GM23338 (cell line): ENCODE measurements around the gene CDC42BPB. TPM values are rescaled to one million over a fixed set of nuclear protein-coding genes. Genes with fewer than 3 reads are reported as not detected.

Experiments
- ATAC-seq: fragments of 200-7000 bp; cut with Tn5 transposase; 3 replicates; pipeline ENCODE4 v1.9.1; 2020
- DNase-seq: peaks from one replicate; pipeline ENCODE4 v3.0.0-alpha.2; 2015; ENCODE audit warnings: low spot score
- H2AFZ ChIP-seq: fragments of 200-600 bp; sonication (generic); 2 replicates; pipeline ENCODE4 v1.8.0; 2016; ENCODE audit warnings: antibody characterized with exemption, mild to moderate bottlenecking, moderate library complexity
- H3F3A ChIP-seq: fragments of 200-600 bp; sonication (generic); replicated peaks from 2 replicates; pipeline ENCODE4 v1.8.0; 2017; ENCODE audit warnings: antibody characterized with exemption, mixed run types, low read depth
- H3K27ac ChIP-seq: fragments of 200-600 bp; sonication (generic); 2 replicates; pipeline ENCODE4 v1.6.1; 2016; ENCODE audit warnings: low read depth
- H3K27me3 ChIP-seq: fragments of 200-600 bp; sonication (generic); 2 replicates; pipeline ENCODE4 v1.8.0; 2016; ENCODE audit warnings: mild to moderate bottlenecking, mixed run types, moderate library complexity; ENCODE audit not compliant: insufficient read depth
- H3K36me3 ChIP-seq: fragments of 200-600 bp; sonication (generic); 2 replicates; pipeline ENCODE4 v1.8.0; 2016; ENCODE audit warnings: mild to moderate bottlenecking; ENCODE audit not compliant: insufficient read depth
- H3K4me1 ChIP-seq: fragments of 200-600 bp; sonication (generic); 2 replicates; pipeline ENCODE4 v1.8.0; 2016; ENCODE audit warnings: mild to moderate bottlenecking, moderate library complexity; ENCODE audit not compliant: insufficient read depth
- H3K4me2 ChIP-seq: fragments of 200-600 bp; sonication (generic); 2 replicates; pipeline ENCODE4 v1.7.1; 2017; ENCODE audit warnings: mixed run types
- H3K4me3 ChIP-seq: fragments of 200-600 bp; sonication (generic); 2 replicates; pipeline ENCODE4 v1.6.1; 2016; ENCODE audit warnings: mixed run types
- H3K79me2 ChIP-seq: fragments of 200-600 bp; sonication (generic); replicated peaks from 2 replicates; pipeline ENCODE4 v1.8.0; 2017; ENCODE audit warnings: mild to moderate bottlenecking; ENCODE audit not compliant: insufficient read depth
- H3K9me2 ChIP-seq: fragments of 200-600 bp; sonication (generic); 2 replicates; pipeline ENCODE4 v1.8.0; 2017; ENCODE audit not compliant: insufficient read depth
- H4K20me1 ChIP-seq: fragments of 200-600 bp; sonication (generic); replicated peaks from 2 replicates; pipeline ENCODE4 v1.8.0; 2017; ENCODE audit warnings: mild to moderate bottlenecking; ENCODE audit not compliant: insufficient read depth
- H3K27ac Mint-ChIP-seq: 2 replicates; pipeline ENCODE4 v1.8.0; 2020; ENCODE audit warnings: inconsistent platforms, mild to moderate bottlenecking, moderate library complexity, mixed read lengths
- H3K27me3 Mint-ChIP-seq: 3 replicates; pipeline ENCODE4 v1.8.0; 2022; ENCODE audit warnings: low read depth, mild to moderate bottlenecking, moderate library complexity, mixed read lengths, inconsistent platforms; ENCODE audit not compliant: insufficient read depth, poor library complexity
- H3K36me3 Mint-ChIP-seq: 3 replicates; pipeline ENCODE4 v1.8.0; 2021; ENCODE audit warnings: low read depth, mild to moderate bottlenecking, inconsistent platforms, moderate library complexity, mixed read lengths
- H3K4me1 Mint-ChIP-seq: 3 replicates; pipeline ENCODE4 v1.8.0; 2020; ENCODE audit warnings: mild to moderate bottlenecking, inconsistent platforms, mixed read lengths
- H3K4me3 Mint-ChIP-seq: 3 replicates; pipeline ENCODE4 v1.8.0; 2021; ENCODE audit warnings: moderate library complexity, mild to moderate bottlenecking, inconsistent platforms, mixed read lengths
- H3K9me3 Mint-ChIP-seq: 3 replicates; pipeline ENCODE4 v1.8.0; 2020; ENCODE audit warnings: moderate library complexity, mild to moderate bottlenecking, inconsistent platforms, mixed read lengths
- CREB1 ChIP-seq: fragments of 250-450 bp; sonication (Bioruptor Pico); IDR thresholded peaks from 2 replicates; pipeline ENCODE4 v1.5.0; 2020; ENCODE audit warnings: low read depth, mild to moderate bottlenecking, moderate library complexity
- EZH2 ChIP-seq: fragments of 200-600 bp; sonication (generic); IDR thresholded peaks from one replicate; pipeline ENCODE4 v1.8.0; 2017; ENCODE audit warnings: antibody characterized with exemption, mild to moderate bottlenecking, low read depth; ENCODE audit not compliant: unreplicated experiment
- JUNB ChIP-seq: IDR thresholded peaks from one replicate; pipeline ENCODE4 v1.6.1; 2016; ENCODE audit warnings: antibody characterized with exemption; ENCODE audit not compliant: unreplicated experiment
- NANOG ChIP-seq: IDR thresholded peaks from 2 replicates; pipeline ENCODE4 v1.6.1; 2016; ENCODE audit warnings: antibody characterized with exemption, borderline replicate concordance
- POLR2AphosphoS5 ChIP-seq: IDR thresholded peaks from 2 replicates; pipeline ENCODE4 v1.6.1; 2016; ENCODE audit warnings: antibody characterized with exemption, low read depth
- STAT1 ChIP-seq: IDR thresholded peaks from one replicate; pipeline ENCODE4 v1.6.1; 2016; ENCODE audit warnings: antibody characterized with exemption; ENCODE audit not compliant: unreplicated experiment
- ZNF114 ChIP-seq: fragments of 250-450 bp; sonication (Bioruptor Pico); IDR thresholded peaks from 2 replicates; pipeline ENCODE4 v1.5.0; 2020; ENCODE audit warnings: mild to moderate bottlenecking, moderate library complexity
- ZNF331 ChIP-seq: fragments of 250-450 bp; sonication (Bioruptor Pico); IDR thresholded peaks from 2 replicates; pipeline ENCODE4 v1.5.0; 2020; ENCODE audit warnings: low read depth, mild to moderate bottlenecking, moderate library complexity
- polyA plus RNA-seq: library from polyadenylated mRNA; unstranded; fragments of >200 nt; fragmentation: Nextera tagmentation; extraction: Ambion mirVana; gene quantifications from 2 replicates; pipeline ENCODE4 v1.2.1, GENCODE V29; 2016
- total RNA-seq: library from RNA; depleted of rRNA; stranded (reverse); fragments of >200 nt; shearing (Covaris generic); gene quantifications from 2 replicates; pipeline ENCODE4 v1.2.3, GENCODE V29; 2014
- TF ChIP-seq, protein P1 (sequence below): IDR thresholded peaks from 2 replicates; pipeline ENCODE4 v1.6.1; 2016; ENCODE audit warnings: antibody characterized with exemption
- TF ChIP-seq, protein P2 (sequence below), 2 experiments: fragments of 200-600 bp in 1 of 2; sonication (generic) in 1 of 2; conservative IDR thresholded peaks; 2 replicates each; pipeline versions ENCODE4 v1.5.1 to v1.6.1; 2016 to 2017; ENCODE audit warnings: antibody characterized with exemption in 2 of 2, low read depth in 2 of 2, mild to moderate bottlenecking in 2 of 2, moderate library complexity in 1 of 2
- TF ChIP-seq, protein P3 (sequence below): IDR thresholded peaks from one replicate; pipeline ENCODE4 v1.6.1; 2018; ENCODE audit warnings: antibody characterized with exemption; ENCODE audit not compliant: unreplicated experiment

The CDC42BPB gene
- total and polyA plus RNA-seq, 2 experiments from 2014 or later: 12.3 to 127 TPM

DNA sequence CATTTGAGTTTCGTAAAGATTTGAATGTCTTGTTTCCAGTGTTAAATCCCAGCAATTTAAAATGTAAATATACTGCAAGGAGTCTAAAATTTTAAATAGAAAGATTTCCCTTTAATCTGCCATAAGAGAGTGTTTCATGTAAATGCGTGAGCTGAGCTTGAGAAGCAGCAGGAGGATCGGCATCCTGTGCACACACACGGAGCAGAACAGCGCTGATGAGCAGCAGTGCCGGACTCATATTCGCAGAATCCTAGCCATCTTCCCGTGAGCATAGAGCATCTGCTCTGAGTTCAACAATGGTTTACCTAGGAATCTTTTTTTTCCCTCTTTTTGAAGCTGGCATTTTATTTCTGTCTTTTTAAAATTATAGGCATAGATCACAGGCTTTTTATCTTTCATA lies 164.7 kb downstream of the CDC42BPB start:
- no peak overlapping the region for H3K4me3 Mint-ChIP-seq
- H3K9me3 Mint-ChIP-seq: no peaks in the 10 kb centered on the region
- no peaks in the 10 kb centered on the region for H3K79me2 ChIP-seq
- no peaks in the 10 kb centered on the region for H3K27me3 Mint-ChIP-seq
- H3K27me3 ChIP-seq: no peaks in the 10 kb centered on the region
- no peaks in the 10 kb centered on the region for H3K36me3 ChIP-seq
- ATAC-seq (no peak), DNase-seq (no peak)
- no peaks in the 10 kb centered on the region for H3F3A ChIP-seq
- no peak overlapping the region for H3K4me2 ChIP-seq
- no peak overlapping the region for H2AFZ ChIP-seq
- peaks cover 6% of the 10 kb centered on the region; the same call in 1 of the 3 replicates for H3K4me1 Mint-ChIP-seq
- no peaks in the 10 kb centered on the region for H4K20me1 ChIP-seq
- H3K4me1 ChIP-seq: no peaks in the 10 kb centered on the region
- H3K27ac ChIP-seq: no peak overlapping the region
- H3K9me2 ChIP-seq: no peaks in the 10 kb centered on the region
- no peak overlapping the region for H3K27ac Mint-ChIP-seq
- H3K36me3 Mint-ChIP-seq: no peaks in the 10 kb centered on the region
- TF ChIP-seq JUNB: no peak
- no peak overlapping the region for H3K4me3 ChIP-seq

DNA sequence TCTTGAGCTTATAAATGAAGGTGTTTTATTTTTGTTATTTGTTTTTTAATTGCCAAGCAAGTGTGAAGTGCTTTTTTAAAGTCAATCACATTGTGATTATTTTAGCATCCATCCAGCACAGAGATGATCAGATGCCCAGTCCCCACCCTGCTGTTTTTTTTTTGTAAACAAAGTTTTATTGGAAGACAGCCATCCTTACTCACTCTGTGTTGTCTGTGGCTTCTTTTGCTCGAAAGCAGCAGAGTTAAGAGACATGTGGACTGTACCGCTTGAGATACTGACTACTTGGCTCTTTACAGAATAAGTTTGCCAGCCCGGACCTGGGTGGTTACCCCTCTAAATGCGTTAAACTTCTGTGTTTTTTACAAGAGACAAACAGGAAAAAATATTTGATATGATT lies 165.8 kb downstream of the CDC42BPB start:
- no peak overlapping the region for H3K4me3 Mint-ChIP-seq
- ATAC-seq (no peak), DNase-seq (no peak)
- Histone ChIP-seq H3K4me3 (no peak overlapping the region), H3K4me1 (no peaks in the 10 kb centered on the region), H2AFZ (no peak overlapping the region), H3K27ac (no peak overlapping the region), H3K4me2 (no peak overlapping the region), H4K20me1 (no peaks in the 10 kb centered on the region), H3K79me2 (no peaks in the 10 kb centered on the region), H3K36me3 (no peaks in the 10 kb centered on the region), H3F3A (no peaks in the 10 kb centered on the region), H3K9me2 (no peaks in the 10 kb centered on the region), H3K27me3 (no peaks in the 10 kb centered on the region)
- no peak overlapping the region for H3K27ac Mint-ChIP-seq
- H3K4me1 Mint-ChIP-seq: peaks cover 6% of the 10 kb centered on the region; the same call in 1 of the 3 replicates
- H3K9me3 Mint-ChIP-seq: no peaks in the 10 kb centered on the region
- H3K27me3 Mint-ChIP-seq: no peaks in the 10 kb centered on the region
- no peak for TF ChIP-seq ZNF114
- TF ChIP-seq EZH2: no peak
- no peak for TF ChIP-seq NANOG
- TF ChIP-seq CREB1 (CRISPR knock-in tag): no peak
- TF ChIP-seq, protein P1, sequence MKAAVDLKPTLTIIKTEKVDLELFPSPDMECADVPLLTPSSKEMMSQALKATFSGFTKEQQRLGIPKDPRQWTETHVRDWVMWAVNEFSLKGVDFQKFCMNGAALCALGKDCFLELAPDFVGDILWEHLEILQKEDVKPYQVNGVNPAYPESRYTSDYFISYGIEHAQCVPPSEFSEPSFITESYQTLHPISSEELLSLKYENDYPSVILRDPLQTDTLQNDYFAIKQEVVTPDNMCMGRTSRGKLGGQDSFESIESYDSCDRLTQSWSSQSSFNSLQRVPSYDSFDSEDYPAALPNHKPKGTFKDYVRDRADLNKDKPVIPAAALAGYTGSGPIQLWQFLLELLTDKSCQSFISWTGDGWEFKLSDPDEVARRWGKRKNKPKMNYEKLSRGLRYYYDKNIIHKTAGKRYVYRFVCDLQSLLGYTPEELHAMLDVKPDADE: no peak
- TF ChIP-seq STAT1: no peak
- no peak for TF ChIP-seq POLR2AphosphoS5
- TF ChIP-seq, protein P2, sequence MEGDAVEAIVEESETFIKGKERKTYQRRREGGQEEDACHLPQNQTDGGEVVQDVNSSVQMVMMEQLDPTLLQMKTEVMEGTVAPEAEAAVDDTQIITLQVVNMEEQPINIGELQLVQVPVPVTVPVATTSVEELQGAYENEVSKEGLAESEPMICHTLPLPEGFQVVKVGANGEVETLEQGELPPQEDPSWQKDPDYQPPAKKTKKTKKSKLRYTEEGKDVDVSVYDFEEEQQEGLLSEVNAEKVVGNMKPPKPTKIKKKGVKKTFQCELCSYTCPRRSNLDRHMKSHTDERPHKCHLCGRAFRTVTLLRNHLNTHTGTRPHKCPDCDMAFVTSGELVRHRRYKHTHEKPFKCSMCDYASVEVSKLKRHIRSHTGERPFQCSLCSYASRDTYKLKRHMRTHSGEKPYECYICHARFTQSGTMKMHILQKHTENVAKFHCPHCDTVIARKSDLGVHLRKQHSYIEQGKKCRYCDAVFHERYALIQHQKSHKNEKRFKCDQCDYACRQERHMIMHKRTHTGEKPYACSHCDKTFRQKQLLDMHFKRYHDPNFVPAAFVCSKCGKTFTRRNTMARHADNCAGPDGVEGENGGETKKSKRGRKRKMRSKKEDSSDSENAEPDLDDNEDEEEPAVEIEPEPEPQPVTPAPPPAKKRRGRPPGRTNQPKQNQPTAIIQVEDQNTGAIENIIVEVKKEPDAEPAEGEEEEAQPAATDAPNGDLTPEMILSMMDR (conservative IDR thresholded peaks at IDR 0.05; ENCODE audit: low read depth in 2 of 2): no peak
- TF ChIP-seq, protein P3, sequence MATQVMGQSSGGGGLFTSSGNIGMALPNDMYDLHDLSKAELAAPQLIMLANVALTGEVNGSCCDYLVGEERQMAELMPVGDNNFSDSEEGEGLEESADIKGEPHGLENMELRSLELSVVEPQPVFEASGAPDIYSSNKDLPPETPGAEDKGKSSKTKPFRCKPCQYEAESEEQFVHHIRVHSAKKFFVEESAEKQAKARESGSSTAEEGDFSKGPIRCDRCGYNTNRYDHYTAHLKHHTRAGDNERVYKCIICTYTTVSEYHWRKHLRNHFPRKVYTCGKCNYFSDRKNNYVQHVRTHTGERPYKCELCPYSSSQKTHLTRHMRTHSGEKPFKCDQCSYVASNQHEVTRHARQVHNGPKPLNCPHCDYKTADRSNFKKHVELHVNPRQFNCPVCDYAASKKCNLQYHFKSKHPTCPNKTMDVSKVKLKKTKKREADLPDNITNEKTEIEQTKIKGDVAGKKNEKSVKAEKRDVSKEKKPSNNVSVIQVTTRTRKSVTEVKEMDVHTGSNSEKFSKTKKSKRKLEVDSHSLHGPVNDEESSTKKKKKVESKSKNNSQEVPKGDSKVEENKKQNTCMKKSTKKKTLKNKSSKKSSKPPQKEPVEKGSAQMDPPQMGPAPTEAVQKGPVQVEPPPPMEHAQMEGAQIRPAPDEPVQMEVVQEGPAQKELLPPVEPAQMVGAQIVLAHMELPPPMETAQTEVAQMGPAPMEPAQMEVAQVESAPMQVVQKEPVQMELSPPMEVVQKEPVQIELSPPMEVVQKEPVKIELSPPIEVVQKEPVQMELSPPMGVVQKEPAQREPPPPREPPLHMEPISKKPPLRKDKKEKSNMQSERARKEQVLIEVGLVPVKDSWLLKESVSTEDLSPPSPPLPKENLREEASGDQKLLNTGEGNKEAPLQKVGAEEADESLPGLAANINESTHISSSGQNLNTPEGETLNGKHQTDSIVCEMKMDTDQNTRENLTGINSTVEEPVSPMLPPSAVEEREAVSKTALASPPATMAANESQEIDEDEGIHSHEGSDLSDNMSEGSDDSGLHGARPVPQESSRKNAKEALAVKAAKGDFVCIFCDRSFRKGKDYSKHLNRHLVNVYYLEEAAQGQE: no peak
- TF ChIP-seq ZNF331 (CRISPR knock-in tag): no peak
- H3K36me3 Mint-ChIP-seq: no peaks in the 10 kb centered on the region
